ENCODE measurements around the gene ATP6V1F.

ATP6V1F gene, protein sequence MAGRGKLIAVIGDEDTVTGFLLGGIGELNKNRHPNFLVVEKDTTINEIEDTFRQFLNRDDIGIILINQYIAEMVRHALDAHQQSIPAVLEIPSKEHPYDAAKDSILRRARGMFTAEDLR

DNA sequence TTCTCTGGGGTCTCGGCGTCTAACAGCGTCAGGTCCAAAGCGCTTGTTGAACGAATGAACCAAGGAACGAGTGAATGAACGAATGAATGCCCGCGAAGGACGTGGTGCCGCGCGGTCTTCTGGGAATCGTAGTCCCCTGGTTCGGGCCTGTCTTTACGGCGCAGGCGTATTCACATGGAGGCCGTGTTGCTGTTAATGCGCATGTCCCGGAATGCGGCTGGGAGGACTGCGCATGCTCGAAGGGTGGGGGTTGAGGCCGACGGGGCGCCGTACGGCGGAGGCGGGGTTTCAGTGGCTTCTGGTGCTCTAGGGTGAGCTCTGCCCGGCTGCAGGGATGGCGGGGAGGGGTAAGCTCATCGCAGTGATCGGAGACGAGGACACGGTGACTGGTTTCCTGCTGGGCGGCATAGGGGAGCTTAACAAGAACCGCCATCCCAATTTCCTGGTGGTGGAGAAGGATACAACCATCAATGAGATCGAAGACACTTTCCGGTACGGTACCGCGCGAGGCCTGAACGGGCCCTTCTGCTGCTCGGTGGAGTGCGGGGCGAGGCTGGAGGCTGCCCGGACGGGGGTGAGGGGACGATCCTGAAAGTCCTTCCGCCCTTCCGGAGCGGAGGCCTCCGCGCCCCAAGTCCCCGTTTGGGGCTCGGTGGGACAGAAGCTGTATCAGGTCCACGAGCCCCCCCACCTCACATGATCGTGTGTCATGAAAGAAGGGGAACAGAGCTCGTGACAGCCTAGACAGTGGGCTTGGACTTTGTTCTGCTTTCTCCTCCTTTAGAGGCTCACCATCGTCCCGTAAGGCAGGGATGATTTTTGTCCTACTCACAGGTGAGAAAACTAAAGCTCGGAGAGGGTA, at the start of gene ATP6V1F:
ATP6V1F (plus strand) TSS at position 286 of the 862 bp plus-strand sequence; CDS start at position 335, 49 bp downstream.
- peak; percentile 99 to 100 for DNase-seq

DNA sequence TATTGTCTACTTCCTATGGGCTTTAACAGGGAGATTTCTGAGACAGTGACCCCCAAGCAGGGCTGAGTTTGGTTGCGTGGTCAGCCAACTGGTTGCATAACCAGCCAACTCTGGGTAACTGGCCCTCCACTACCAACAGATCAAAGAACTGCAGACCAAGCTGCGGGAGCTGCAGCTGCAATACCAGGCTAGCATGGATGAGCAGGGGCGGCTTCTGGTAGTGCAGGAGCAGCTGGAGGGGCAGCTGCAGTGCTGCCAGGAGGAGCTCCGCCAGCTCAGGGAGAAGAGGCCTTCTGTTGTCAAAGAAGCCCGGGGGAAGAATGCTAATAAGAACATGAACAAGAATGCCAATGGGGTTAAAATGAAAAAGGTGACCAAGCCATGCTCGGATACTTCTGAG, 48.2 kb upstream of the ATP6V1F start:
- no peak for DNase-seq

DNA sequence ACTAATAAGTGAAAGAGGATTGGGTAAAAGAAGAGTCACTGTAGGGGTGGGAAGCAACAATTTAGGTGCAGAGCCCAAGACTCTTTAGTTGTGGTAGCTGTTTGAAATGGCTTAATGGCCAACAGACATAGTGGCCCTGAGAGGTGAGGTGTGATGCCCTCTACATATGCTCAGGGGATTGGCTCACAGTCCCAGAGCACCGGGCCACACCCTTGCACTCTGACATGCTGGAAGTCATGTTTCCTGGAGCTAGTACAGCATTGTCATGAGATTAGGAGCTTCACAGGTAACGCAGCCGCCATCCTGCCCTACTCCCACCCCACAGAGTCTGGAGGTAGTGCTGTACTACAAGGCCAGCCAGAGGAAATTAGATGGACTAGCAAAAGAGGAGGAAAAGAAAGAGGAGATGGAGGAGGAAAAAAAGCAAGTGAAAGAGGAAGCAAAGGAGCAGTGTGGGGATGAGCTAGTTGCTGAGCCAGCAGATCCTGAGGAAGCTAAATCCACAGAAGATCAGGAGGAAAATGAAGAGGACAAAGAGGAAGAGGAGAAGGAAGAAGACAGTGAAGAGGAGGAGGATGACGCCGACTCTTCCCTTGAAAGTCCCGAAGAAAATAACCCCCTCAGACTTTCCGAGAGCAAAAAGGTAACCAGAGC, 47.2 kb upstream of the ATP6V1F start:
- DNase-seq, result no peak

DNA sequence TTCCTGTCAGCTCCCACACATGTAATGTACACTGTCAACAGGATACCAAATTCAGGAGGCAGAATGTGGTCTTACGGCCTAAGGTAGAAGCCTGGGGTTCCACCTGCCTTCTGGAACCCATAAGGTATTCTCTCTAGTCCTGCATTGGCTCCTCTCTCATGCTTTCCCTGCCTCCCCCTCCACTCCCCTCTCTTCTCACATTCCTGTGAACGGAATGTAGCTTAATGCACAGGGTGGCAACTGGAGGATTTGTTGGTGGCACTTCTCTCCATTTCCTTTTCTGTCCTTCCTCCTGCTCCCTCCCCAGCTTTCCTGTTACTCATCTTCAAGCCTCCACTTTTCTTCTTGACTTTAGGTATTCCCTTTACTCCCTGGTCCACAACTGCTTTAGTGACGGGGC, 44.0 kb upstream of the ATP6V1F start:
- DNase-seq, result no peak

DNA sequence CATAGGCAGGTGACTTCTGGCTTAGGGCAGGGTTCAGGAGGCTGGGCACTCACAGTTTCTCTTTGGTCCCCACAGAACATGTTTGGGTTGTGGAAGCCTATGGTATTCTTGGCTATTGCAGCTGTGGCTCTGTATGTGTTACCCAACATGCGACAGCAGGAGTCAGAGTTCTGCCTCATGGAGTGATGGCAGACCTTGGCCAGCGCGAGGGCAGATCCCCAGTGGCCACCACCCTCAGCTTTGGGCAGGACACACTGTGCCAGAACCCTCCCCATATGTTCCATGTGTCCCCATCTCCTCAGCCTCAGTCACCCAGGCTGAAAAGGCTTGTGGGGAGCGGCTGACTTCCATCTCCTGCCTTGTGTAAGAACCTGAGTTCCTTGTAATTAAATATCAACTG, 40.9 kb upstream of the ATP6V1F start:
- no peak for DNase-seq

DNA sequence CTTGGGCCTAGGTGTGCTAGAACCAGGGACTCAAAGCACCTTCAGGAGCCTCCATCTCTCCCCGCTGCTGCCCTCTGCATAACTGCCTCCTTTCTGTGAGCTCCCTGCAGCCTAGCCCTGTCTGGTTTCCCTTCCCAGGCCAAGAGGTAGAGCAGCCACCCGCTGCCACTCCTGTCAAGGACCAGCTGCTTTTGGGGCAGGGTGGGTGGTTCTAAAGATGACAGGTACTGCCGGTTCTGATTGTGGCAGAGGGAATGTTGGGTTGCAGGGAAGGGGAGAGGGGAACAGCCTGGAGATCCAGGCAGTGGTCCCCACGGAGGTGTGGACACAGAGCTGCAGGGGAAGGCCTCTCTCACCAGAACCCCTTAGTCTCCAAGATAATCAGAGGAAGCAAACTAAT, 36.1 kb upstream of the ATP6V1F start:
- no peak for DNase-seq

DNA sequence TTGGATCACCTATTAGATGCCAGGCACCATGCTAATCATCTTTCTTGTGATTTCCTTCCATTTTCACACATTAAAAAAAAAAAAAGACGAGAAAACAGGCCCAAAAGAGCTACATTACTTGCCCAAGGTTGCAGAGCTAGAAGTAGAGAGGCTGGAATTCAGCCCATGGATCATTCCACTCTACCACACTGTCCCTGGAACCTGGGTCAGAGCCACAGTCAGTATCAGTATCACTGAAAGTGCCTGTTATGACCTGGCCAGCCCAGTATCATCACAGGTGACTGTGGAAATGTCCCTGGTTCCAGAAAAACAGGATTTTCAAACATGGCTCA, 35.8 kb upstream of the ATP6V1F start:
- no peak for DNase-seq

DNA sequence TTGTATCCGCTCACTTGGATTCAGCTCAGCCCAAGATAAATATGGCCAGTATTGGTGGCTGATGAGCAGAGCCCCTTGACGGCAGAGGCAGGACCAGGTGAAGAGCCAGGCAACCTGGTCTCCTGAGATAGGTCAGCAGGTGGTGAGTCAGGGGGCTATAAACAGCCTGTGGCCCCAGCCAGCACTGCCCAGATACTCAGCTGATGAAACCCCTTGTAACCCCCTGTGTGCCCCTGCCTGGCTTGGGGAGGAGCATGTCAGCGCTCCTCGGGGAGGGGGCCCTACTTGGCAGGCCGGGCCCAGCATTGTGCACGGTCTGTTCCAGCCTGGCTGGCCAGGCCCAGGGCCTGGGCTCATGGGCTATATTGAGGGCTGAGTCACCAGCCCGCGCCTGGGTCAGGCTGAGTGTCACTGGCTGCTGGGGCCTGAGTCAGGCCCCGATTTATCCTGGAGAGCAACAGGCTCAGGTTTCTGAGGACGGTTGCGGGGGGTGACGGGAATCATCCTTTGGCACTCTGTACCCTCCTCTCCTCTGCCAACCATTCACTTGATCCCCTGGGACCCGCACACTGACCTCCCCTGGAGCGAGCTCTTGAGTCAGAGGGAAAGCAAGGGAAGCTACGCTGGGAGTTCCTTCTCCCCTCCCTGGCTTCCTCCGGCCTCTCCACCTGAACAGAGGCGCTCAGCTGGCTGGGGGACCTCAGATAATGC, 35.3 kb upstream of the ATP6V1F start:
- DNase-seq, result no peak

DNA sequence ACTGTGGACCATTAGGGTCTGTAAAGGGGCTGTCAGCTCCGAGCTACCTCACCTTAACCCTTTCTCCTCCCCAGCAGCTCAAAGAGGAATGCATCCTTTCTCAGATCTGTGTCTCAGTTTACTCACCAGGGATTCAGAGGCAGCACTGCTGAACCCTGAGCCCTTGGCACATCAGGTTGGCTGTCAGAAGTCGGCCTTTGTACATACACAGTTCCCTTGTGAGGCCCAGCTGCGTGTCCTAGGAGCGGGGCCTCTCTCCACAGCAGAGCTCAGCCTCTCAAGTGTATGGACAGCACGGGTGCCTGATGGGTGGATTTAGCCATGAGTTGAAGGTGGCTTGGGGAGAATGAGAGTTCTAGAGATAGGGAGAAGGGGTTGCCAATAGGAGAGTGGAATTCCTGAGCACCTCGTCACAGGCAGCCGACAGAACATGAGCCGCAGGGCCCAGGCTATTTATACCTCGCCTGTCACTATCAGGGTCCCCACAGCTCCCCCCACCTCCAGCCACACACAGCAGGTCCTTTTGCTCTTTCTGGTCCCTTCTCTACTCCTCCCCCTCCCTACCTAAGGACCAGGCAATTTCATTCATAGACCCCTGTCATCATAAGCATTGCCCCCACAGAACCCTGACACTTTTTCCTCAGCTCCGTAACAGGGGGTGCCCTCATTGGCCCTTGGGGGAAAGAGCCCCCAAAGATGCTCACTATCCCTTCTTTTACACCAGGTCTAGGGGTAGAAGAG, 34.5 kb upstream of the ATP6V1F start:
- no peak for DNase-seq

DNA sequence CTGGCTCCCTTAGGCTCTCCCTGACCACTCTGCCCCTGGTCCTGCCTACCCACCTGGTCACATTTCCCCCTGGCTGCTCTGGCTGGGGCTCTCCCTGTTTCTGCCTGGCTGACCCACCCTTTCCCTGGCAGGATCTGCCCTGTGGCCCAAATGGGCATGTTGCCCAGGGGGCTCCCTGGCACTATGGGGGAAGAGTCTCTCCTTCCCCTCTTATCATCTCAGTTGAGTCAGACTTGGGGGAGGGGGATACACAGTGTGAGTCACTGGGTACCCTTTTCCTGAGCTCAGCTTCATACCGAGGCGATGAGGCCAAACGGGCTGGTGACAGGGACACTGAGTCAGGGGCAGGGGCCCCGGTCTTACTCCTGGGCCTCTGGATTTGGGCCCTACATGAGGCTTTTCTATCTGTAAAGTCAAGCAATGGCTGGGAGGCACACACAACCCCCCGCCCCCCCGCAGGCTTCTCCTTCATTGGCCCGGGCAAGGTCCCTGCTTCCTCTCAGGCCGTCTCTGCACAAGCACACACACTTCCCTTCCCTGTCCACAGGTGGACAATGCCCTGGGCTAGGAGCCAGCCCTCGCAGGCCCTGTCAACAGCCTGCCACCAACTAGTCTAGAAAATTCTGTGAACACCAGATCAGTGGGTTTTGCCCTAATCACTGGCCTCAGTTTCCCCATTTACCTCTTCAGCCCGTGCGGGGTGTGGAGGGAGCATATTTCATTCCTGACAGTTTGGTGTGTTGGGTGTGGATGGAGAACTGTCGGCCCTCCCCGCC, 33.1 kb upstream of the ATP6V1F start:
- no peak for DNase-seq

DNA sequence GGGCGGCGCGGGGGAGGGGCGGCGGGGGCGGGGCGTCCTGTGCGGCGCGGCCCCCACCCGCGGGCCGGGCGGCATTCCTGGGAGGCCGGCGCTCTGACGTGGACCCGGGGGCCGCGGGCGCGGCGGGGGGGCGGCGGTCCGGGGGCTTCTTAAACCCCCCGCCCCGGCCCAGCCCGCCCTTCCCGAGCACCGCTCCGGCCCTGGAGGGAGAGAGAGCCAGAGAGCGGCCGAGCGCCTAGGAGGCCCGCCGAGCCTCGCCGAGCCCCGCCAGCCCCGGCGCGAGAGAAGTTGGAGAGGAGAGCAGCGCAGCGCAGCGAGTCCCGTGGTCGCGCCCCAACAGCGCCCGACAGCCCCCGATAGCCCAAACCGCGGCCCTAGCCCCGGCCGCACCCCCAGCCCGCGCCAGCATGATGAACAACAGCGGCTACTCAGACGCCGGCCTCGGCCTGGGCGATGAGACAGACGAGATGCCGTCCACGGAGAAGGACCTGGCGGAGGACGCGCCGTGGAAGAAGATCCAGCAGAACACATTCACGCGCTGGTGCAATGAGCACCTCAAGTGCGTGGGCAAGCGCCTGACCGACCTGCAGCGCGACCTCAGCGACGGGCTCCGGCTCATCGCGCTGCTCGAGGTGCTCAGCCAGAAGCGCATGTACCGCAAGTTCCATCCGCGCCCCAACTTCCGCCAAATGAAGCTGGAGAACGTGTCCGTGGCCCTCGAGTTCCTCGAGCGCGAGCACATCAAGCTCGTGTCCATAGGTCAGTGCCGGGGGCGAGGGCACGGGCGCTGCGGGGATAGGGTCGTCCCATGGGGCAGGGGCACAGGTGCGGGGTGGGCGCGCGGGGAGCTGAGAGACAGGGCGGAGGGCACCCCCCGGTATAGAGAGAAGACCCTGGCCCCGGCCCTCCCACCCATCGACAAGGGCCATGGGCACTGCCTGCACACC, 32.2 kb upstream of the ATP6V1F start, which contains the start of gene FLNC:
FLNC (plus strand) TSS at position 176 of the 947 bp plus-strand sequence; CDS start at position 408, 232 bp downstream.
- peak in 1 of 2 donors; percentile 29 for DNase-seq

DNA sequence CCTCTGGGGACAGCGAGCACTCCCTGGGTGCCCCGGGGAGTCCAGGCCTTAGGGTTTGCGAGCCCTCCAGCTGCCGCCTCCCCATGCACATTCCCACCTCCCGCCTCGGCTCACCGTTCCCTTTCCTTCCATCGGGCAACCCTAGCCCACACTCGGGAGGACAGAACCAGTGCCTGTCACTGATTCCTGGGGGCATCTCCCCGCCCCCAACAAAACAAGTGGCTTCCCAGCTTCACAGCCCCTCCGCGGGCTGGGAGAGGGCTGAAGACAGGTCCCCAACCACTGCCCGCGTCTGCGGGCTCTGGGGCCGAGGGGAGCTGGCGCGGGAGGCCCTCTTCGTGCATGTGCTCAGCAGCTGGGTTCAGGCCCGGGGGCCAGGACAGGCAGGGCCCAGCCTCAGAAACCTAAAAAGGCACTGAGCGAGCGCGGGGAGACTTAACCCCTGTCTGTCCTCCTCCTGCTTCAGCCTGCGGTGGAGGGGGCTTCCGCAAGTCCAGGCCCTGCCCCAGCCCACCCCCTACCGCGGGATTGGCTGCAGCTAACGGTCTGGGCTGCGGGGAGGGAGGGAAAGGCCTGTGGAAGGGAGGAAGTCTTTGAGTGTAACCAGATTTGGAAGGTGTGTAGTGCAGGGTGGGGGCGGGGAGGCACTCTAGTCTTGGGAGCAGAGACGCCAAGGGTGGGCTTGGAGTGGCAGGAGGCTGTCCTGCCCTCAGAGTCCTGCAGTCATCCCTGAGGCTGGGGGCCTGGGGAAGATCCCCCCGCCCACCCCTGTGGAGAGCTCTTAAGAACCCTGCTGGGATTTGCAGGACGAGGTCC, 31.3 kb upstream of the ATP6V1F start:
- DNase-seq, result peak in 1 of 2 donors; percentile 12

DNA sequence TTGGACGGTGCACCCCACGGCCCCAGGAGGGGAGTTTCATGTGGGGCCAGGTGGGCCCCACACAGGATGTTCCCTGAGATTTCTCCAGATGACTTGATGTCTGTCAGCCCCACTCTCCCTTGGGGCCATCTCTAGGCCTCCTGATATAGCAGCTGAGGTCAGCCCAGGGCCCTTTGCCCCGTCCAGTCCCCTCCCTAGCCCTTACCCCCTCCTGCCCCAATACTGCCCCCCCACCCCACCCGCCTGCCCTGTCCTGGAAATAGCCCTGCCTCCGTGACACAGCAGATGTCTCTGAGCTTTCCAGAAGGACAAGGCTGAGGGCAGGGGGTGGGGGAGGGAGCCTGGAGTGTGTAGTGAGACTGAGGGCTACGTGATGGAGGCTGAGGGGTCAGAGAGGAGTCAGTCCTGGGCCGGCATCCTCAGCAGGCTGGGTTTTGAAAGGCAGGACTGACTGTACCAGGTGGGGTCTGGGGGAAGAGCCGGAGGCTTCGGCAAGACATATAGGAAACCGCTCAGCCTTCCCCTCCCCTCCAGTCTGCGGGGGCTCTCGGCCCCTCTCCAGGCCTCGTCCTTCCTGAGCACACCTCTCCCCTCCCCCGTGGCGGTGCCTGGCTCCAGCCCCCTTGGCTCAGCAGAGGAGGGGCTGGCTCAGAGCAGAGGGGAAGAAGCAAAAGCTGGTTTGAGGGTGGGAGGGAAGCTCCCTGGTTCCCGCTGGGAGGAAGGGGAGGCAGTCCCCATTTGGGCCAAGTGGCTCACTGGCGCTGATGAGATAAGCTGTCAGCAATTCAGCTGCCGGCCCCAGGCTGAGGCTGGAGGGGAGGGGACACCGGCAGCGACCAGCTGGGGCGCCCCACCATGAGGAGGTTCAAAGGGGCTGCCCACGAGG, 30.4 kb upstream of the ATP6V1F start:
- DNase-seq, result no peak

DNA sequence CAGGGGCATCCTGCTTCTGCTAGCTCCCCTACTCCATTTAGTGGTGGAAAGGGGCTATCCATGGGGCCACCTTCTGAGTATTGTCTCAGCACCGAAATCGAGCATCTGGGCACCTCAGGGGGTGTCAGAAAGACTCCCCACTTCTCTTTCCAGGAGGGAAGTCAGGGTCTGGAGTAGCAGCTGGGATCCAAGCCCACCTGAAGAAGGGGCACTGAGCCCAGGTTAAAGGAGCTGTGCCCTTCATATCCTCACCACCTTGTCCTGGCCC, 29.8 kb upstream of the ATP6V1F start:
- no peak for DNase-seq

DNA sequence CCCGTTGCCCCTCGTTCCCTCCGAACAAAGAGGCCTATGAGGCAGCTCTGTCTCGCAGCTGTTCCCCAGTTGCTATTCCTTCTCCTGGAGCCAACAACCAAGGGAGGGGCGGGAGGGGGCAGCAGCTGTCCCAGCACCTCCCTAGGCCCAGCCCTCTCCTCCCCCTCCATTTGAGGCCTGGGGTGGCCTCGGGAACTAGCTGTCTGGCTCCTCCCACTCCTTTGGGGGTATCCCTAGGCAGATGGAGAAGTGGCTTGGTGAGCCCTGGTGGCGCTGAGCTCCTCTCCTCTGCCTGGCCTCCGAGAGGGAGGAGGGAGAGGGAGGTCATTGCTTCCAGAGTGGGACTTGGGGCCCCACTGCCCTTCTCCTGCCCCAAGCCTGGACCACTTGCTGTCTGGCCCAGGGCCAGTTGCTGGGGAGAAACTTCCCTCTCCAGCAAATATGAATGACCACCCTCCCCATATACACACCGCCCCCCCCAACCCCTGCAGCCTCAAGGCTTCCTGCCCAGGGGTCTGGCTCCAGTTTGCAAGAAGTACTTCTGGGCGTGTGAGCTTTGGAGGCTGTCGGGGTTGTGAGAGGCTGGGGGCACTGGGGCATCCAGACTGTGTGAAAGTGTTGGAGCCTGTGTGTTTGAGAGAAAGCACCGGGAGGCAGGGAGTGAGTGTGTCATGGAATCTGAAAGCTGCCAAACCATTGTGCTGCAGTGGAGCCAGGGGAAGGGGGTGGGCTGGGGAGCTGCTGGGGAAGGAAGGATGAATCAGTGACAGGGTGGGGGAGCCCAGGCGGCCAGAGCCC, 29.3 kb upstream of the ATP6V1F start:
- DNase-seq, result no peak

DNA sequence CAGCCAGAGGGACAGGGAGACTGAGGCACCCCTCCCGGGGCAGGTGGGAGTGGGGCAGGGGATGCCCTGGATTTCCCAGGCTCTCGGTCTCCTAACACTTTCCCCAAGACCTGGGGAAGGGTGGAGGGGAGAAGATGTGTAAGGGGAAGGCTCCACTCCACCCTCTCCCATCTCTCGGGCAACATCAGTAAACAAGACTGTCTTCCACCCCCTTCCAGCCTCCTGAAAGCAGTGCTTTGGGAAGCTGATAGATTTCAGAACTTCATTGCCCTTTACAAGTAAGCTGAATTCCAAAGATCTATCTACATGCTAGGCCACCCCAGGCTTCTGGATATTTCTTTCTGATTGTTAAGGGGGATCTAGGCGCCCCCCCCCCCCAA, 28.7 kb upstream of the ATP6V1F start:
- DNase-seq, result no peak

DNA sequence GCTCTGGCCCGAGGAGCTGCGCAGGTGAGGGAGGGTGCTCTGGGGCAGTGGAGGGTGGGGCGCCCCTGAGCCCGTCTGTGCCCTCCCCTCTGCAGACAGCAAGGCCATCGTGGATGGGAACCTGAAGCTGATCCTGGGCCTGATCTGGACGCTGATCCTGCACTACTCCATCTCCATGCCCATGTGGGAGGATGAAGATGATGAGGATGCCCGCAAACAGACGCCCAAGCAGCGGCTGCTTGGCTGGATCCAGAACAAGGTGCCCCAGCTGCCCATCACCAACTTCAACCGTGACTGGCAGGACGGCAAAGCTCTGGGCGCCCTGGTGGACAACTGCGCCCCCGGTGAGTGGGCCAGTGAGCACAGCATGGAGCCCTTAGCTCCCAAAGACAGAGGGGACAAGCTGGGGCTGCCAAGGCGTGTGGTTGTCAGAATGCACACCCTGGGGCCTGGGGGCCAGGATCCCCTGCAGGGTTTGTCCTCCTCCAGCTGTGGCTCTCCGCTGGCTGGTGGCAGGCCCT, 27.4 kb upstream of the ATP6V1F start:
- no peak for DNase-seq
